SJSA1 (cell line): ENCODE measurements around the gene CACNA1A. TPM values are rescaled to one million over a fixed set of nuclear protein-coding genes. Genes with fewer than 3 reads are reported as not detected.

Source experiments
- DNase-seq, 2 experiments: peaks; one replicate each; pipeline ENCODE4 v3.0.0-alpha.2; 2015 to 2020; ENCODE audit warnings: low spot score in 2 of 2, low read depth in 1 of 2
- H3K27ac ChIP-seq: fragments of 250-450 bp; sonication (Bioruptor Pico); 2 replicates; pipeline ENCODE4 v1.5.1; 2020; ENCODE audit warnings: mild to moderate bottlenecking, moderate library complexity
- H3K27me3 ChIP-seq: fragments of 250-450 bp; sonication (Bioruptor Pico); replicated peaks from 2 replicates; pipeline ENCODE4 v1.5.1; 2020; ENCODE audit warnings: mild to moderate bottlenecking, moderate library complexity
- H3K36me3 ChIP-seq: fragments of 250-450 bp; sonication (Bioruptor Pico); 2 replicates; pipeline ENCODE4 v1.5.1; 2020; ENCODE audit warnings: mild to moderate bottlenecking
- H3K4me1 ChIP-seq: fragments of 250-450 bp; sonication (Bioruptor Pico); replicated peaks from 2 replicates; pipeline ENCODE4 v1.6.1; 2021; ENCODE audit warnings: mild to moderate bottlenecking
- H3K4me3 ChIP-seq: fragments of 250-450 bp; sonication (Bioruptor Pico); 2 replicates; pipeline ENCODE4 v1.5.1; 2020; ENCODE audit warnings: mild to moderate bottlenecking
- H3K9me3 ChIP-seq: fragments of 250-450 bp; sonication (Bioruptor Pico); replicated peaks from 2 replicates; pipeline ENCODE4 v1.5.1; 2020; ENCODE audit warnings: mild to moderate bottlenecking
- total RNA-seq: library from RNA; depleted of rRNA; stranded (reverse); fragments of >200 nt; shearing (Covaris generic); gene quantifications from 2 replicates; pipeline ENCODE4 v1.2.3, GENCODE V29; 2014

The CACNA1A gene
- total RNA-seq, 1 experiment from 2014 or later: not detected

DNA sequence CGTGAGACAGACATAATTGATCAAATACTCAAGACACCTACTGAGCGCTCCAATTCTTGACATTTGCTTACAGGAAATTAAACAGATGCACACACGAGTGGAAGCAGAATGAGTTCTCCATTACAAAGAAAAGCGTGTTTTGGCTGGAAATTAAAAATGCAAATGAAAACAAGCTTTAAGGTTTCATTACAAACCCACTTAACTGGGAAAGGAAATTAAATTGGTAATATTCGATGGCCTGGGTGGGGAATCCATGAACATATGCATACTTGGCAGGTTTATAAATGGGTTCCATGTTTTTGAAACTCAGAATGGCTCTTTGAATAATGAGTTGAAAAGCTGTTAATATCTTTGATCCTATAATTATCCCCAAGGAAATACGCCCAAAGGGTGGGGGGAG is 178.0 kb downstream of the CACNA1A start:
- Histone ChIP-seq H3K27ac (no peak overlapping the region), H3K4me3 (no peak overlapping the region), H3K36me3 (no peaks in the 10 kb centered on the region), H3K27me3 (peaks cover 4% of the 10 kb centered on the region), H3K9me3 (no peaks in the 10 kb centered on the region), H3K4me1 (no peaks in the 10 kb centered on the region)
- no peak for DNase-seq

DNA sequence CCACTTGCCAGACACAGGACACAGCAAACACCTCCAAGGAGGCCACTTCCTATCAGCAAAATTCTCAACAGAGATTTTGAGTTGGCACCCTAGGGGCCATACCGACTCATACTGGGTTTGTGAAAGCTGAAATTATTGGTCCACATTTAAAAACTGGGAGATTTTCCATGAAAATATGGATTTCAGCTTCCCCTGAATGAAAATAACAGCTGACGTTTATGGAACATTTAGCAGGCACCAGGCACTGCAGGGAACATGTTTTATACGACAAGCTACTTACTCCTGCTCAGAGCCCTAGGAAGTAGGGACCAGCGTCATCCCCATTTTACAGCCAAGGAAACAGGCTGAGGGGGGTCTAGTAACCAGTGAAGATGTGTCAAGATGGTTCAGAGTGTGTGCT is 186.8 kb downstream of the CACNA1A start:
- H3K4me1 ChIP-seq: no peaks in the 10 kb centered on the region
- H3K36me3 ChIP-seq: no peaks in the 10 kb centered on the region
- no peak for DNase-seq
- no peaks in the 10 kb centered on the region for H3K9me3 ChIP-seq
- peaks cover 3% of the 10 kb centered on the region; the same call in 1 of the 2 replicates for H3K27me3 ChIP-seq
- H3K4me3 ChIP-seq: no peak overlapping the region
- no peak overlapping the region for H3K27ac ChIP-seq

DNA sequence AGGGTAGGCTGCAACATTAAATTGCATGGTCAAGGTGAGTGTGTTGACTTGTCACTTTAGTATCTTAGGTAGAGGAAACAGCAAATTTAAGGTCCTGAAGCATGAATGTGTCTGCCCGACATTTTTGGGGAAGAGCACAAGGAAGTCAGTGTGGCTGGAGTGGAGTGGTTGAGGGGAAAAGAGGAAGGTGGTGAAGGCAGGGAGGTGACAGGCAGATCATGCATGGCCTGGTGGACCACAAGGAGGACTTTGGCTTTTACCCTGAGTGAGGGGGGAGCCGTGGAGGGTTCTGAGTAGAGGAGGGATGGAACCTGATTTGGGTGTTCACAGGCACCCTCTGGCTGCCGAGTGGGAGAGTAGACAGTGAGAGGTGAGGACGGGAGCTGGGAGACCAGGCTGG is 188.1 kb downstream of the CACNA1A start:
- Histone ChIP-seq H3K27me3 (0 out of 2 replicates have a peak, but pooled peaks cover 6% of the 10 kb centered on the region), H3K4me1 (no peaks in the 10 kb centered on the region), H3K9me3 (no peaks in the 10 kb centered on the region), H3K27ac (no peak overlapping the region), H3K36me3 (no peaks in the 10 kb centered on the region), H3K4me3 (no peak overlapping the region)
- DNase-seq: no peak

DNA sequence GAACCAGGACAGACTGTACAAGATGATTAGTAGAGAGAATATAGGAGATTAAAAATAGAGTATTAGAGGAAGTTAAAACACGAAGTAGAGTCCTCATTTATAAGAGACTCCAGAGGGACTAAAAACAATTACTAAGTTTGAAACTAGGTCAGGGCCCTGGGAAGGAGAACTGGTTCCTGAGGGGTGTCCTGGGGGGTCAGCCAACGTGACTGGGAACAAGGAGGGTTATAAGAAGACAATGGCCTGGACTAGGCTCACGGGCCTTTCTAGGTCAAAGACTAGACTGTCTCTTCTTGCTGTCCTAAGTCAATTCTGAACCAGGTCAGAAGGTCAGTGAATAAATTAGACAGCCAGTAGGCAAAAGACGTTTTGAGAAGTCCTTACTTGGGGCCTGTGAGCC is 190.8 kb downstream of the CACNA1A start:
- no peak overlapping the region for H3K27ac ChIP-seq
- DNase-seq: no peak
- H3K27me3 ChIP-seq: 0 out of 2 replicates have a peak, but pooled peaks cover 8% of the 10 kb centered on the region
- no peaks in the 10 kb centered on the region for H3K9me3 ChIP-seq
- no peaks in the 10 kb centered on the region for H3K4me1 ChIP-seq
- no peaks in the 10 kb centered on the region for H3K36me3 ChIP-seq
- H3K4me3 ChIP-seq: no peak overlapping the region

DNA sequence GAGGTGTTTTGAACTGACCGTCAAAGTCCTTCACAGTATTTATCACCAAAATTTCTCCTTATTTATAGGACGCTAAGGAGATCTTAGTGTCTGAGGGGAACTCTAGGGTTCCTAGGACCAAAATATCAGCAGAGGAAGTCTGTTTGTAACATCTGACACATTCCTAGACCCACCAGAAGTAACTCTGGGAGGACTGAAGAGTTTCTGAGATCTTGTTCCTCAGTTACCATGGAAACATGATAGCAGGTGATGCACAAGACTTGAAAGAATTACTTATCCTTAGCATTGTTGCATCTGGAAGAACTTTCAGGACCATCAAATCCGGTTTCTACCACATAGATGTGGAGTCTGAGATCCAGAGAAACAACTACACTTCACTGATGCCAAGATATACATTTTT is 191.5 kb downstream of the CACNA1A start:
- Histone ChIP-seq H3K27me3 (0 out of 2 replicates have a peak, but pooled peaks cover 8% of the 10 kb centered on the region), H3K36me3 (no peaks in the 10 kb centered on the region), H3K27ac (no peak overlapping the region), H3K9me3 (no peaks in the 10 kb centered on the region), H3K4me1 (no peaks in the 10 kb centered on the region), H3K4me3 (no peak overlapping the region)
- DNase-seq: no peak

DNA sequence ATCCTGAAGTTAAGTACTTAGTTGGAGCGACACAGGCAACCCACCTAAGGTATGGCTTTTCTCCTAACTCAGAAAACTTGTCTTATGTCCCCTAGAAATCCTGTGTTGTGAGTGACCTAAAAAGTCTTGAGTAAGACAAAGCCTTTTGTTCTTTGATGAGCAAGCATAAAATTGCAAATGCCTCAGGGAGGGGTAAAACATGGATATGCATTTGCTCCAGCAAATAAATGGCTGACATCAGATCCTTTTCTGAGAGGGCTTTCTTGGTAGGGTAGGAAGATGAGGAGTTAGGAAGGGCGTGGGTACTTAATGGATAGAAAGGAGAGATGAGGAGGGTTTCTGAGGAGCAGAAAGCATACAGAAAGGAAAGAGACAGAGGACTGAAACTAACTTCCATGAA is 192.4 kb downstream of the CACNA1A start:
- H3K4me3 ChIP-seq: no peak overlapping the region
- DNase-seq: no peak
- no peaks in the 10 kb centered on the region for H3K4me1 ChIP-seq
- H3K27ac ChIP-seq: no peak overlapping the region
- 0 out of 2 replicates have a peak, but pooled peaks cover 8% of the 10 kb centered on the region for H3K27me3 ChIP-seq
- H3K36me3 ChIP-seq: no peaks in the 10 kb centered on the region
- no peaks in the 10 kb centered on the region for H3K9me3 ChIP-seq

DNA sequence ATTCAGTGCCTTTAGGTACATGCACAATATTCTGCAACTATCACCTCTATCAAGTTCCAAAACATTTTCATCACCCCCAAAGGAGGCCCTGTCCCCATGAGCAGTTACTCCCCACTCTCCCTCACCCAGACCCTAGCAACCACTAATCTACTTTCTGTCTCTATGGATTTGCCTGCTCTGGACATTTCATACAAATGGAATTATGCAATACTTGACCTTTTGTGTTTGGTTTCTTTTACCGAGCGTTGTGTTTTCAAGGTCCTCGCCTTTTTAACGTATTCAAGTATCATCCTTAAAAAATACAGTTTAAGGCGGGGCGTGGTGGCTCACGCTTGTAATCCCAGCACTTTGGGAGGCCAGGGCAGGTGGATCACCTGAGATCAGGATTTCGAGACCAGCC is 196.4 kb downstream of the CACNA1A start:
- no peak for DNase-seq
- Histone ChIP-seq H3K36me3 (no peaks in the 10 kb centered on the region), H3K4me1 (no peaks in the 10 kb centered on the region), H3K27ac (no peak overlapping the region), H3K27me3 (peaks cover 5% of the 10 kb centered on the region; the same call in 1 of the 2 replicates), H3K9me3 (no peaks in the 10 kb centered on the region), H3K4me3 (no peak overlapping the region)

DNA sequence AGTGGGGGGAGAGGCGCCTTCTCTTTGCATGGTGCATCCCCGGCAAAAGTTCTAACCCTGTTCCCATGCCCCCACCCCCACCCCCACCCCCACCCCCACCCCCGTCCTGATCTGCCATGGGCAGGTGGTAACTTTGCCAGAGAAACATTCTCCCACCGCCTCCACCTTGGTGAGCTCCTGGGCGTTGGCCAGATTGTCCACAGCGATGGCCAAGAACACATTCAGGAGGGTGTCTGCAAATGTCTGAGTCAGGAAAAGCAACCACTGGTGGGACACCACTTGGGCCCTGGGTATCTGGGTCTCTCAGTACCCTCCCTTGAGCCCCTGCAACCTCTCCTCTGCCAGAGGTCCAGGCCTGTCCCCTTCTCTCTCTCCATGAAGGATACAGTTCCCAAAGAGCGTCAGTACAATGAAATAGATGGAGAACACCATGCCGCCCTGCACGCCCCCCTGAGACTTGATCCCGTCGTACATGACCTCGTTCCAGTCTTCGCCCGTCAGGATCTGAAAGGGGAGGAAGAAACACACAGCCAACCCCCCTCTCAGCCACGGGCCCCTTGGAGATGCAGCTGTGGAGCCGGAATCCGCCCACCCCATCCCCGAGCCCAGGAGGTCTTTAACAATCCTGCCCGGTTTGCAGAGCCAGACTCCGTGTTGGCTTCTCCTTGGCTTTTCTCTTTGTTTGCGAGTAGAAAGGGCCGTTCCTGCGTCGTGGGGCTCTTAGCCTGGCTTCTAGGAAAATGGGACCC is 202.7 kb downstream of the CACNA1A start:
- Histone ChIP-seq H3K9me3 (no peaks in the 10 kb centered on the region), H3K27me3 (peaks cover 14% of the 10 kb centered on the region), H3K4me3 (no peak overlapping the region), H3K4me1 (no peaks in the 10 kb centered on the region), H3K27ac (no peak overlapping the region), H3K36me3 (no peaks in the 10 kb centered on the region)
- no peak for DNase-seq

DNA sequence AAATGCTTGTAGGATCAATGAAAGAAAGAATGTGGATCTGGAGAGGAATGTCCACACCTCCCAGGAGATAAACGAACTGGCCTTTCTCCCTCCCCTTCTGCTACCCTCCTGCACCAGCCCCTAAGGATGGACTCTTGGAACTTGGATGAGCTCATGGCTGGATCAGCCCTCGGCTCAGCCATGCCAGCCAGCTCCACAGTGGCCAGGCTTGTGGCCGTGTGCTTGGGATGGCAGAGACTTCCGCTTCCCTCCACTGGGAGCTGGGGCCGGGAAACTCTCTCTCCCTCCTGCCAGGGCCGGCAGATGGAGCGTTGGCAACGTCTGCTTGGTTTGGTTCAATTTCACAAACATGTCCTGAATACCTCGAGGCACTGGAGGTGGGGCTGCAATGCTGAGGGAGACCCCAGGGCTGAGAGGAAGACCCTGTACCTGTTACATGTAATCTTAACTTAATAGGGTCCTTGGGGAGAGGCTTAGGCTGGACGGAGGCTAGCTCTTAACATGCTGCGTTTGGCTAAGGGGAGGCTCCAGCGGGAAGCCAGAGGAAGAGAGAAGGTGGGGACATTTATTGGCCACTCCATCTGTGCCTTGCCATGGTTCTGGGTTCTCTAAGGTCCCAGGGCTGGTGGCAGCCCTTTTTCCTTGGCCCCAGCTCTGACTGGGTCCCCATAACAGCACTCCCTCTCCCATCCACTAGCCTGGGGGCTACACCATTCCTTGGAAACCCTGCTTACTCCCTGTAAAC is 203.6 kb downstream of the CACNA1A start:
- H3K4me3 ChIP-seq: no peak overlapping the region
- no peak for DNase-seq
- no peaks in the 10 kb centered on the region for H3K4me1 ChIP-seq
- no peak overlapping the region for H3K27ac ChIP-seq
- no peaks in the 10 kb centered on the region for H3K9me3 ChIP-seq
- H3K27me3 ChIP-seq: peaks cover 14% of the 10 kb centered on the region
- no peaks in the 10 kb centered on the region for H3K36me3 ChIP-seq

DNA sequence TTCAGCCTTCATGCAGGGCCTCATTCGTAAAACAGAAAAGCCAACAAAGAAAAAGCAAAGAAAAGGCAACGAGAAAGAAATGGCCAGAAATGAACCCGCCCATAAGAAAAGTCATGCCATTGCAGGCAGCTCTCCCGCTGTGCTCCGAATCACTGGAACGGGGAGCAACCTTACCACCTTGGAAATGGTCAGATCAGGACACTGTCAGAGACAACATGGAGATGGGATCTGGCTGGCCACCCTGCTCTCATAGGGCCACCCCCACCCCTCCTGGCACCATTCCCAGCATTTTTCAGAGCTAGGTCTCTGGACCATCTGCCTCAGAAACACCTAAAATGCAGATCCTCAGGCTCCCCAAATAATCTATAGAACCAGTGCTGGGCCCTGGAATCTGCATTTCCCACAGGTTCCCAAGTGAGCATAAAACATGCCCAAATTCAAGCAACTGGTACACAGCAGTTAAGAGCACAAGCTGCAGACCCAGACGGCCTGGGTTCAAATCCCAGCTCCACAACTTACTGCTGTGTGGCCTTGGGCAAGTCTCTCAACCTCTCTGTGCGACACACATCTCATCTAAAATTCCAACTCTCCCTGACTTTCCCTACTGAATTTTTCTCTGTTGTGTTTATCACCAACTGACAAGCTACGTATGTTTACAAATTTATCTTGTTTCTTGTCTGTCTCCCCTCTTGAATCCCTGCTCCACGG is 204.5 kb downstream of the CACNA1A start:
- Histone ChIP-seq H3K9me3 (no peaks in the 10 kb centered on the region), H3K27ac (no peak overlapping the region), H3K27me3 (peaks cover 20% of the 10 kb centered on the region), H3K4me3 (no peak overlapping the region), H3K36me3 (no peaks in the 10 kb centered on the region), H3K4me1 (no peaks in the 10 kb centered on the region)
- DNase-seq: no peak

DNA sequence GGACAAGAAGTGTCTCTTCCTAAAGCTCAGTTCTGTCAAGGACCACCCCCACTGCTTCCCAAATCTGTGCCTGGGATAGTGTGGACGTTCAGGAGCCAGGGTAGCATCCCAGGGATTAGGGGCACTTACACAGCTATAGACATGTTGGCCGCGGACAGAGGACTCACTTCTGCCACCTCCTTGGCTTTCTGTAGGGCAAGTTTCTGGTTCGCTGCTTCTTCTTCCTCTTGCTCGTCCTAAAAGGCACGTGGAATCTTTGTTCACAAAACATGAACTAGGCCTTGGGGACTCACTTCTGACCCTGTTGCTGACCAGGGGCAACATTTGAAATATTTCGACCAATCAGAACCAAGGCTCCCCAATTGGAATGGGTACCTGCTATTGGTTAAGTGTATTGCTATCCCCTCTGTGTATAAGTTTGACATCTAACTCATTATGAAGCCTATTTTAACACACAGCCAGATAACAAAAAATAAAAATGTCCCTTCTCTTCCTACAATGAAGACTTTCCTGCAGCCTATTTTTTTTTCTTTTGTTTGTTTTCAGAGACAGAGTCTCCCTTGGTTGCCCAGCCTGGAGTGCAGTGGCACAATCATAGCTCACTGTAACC is 205.8 kb downstream of the CACNA1A start:
- H3K4me3 ChIP-seq: no peak overlapping the region
- H3K9me3 ChIP-seq: no peaks in the 10 kb centered on the region
- H3K36me3 ChIP-seq: no peaks in the 10 kb centered on the region
- H3K4me1 ChIP-seq: no peaks in the 10 kb centered on the region
- DNase-seq: no peak
- peaks cover 20% of the 10 kb centered on the region for H3K27me3 ChIP-seq
- H3K27ac ChIP-seq: no peak overlapping the region

DNA sequence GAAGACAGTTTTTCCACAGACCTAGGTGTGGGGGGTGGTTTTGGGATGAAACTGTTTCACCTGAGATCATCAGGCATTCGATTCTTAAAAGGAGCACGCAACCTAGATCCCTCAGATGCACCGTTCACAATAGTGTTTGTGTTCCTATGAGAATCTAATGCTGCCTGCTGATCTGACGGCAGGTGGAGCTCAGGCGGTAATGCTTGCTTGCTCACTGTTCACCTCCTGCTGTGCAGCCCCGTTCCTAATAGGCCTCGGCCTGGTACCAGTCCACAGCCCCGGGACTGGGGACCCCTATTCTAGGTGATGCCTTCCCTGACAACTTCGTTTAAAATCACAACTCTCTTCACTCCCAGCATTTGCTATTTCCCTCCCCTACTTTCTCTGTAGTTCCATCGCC is 206.4 kb downstream of the CACNA1A start:
- peaks cover 20% of the 10 kb centered on the region for H3K27me3 ChIP-seq
- H3K9me3 ChIP-seq: no peaks in the 10 kb centered on the region
- no peaks in the 10 kb centered on the region for H3K36me3 ChIP-seq
- no peak overlapping the region for H3K4me3 ChIP-seq
- no peak for DNase-seq
- H3K4me1 ChIP-seq: no peaks in the 10 kb centered on the region
- no peak overlapping the region for H3K27ac ChIP-seq

DNA sequence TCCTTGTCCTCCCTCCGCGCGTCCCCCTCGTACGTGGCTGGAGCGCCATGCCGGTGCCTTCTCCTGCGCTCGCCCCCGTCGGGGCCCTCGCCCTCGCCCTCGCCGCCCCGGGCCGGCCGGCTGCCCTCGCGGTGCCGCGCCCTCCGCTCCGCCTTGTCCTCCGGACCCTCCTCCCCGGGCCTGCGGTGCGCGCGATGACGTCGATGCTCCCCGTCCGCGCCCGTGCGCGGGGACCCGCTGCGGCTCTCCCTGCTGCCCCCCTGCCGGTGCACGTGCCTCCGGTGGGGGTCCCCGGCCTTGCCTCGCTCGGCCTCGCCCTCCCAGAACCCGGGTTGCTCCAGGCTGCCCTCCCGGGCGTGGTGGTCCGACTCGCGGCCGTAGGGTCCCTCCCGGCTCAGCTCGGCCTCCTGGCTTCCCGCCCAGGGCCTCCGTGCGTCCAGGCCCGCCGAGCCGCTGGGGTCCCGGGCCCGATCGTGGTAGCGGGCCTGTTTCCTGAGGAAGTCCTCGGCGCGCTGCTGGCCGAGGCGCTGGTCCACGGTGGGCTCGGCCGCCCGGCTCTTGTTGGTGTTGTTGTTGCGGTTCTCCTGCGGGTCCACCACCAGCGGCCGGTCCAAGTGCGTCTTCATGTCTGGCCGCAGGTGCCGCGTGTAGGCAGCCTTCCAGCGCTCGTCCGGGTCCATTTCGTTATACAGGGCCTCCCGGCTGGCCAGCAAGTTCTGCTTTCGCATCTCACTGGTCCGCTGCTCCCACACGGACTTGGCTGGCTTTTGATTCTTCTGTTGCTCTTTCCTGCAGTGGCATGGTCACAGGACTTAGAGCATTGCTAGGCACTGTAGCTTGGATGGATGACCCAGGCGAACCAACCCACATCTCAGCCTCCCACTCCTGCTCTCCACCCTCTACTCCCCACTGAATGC is 207.5 kb downstream of the CACNA1A start:
- Histone ChIP-seq H3K9me3 (no peaks in the 10 kb centered on the region), H3K4me1 (no peaks in the 10 kb centered on the region), H3K27me3 (peaks cover 20% of the 10 kb centered on the region), H3K27ac (no peak overlapping the region), H3K4me3 (no peak overlapping the region), H3K36me3 (no peaks in the 10 kb centered on the region)
- no peak for DNase-seq
